HG03097 (cell line): Measurements from ENCODE around the gene LDAH.
"Not testable (repeated sequence)": the region's sequence is repeated elsewhere in the genome, so short reads cannot be mapped to it uniquely, and the experiment has no call there.

Source experiments
- ATAC-seq: cut with Tn5 transposase; IDR thresholded peaks from one replicate; pipeline ENCODE4 v1.9.1; 2021; ENCODE audit not compliant: unreplicated experiment, low FRiP score

The LDAH gene

GRCh38 chr2:20793944-20794343, 29.0 kb downstream of the LDAH start:
- not testable (repeated sequence) for ATAC-seq

- peak; percentile 65 for ATAC-seq
Observed at GRCh38 chr2:20781656-20782265, 41.1 kb downstream of the LDAH start.

- no peak for ATAC-seq
Observed at GRCh38 chr2:20771299-20771698, 51.6 kb downstream of the LDAH start.

- no peak for ATAC-seq
Observed at GRCh38 chr2:20766798-20767644, 55.9 kb downstream of the LDAH start.

GRCh38 chr2:20766213-20766612, 56.7 kb downstream of the LDAH start:
- no peak for ATAC-seq

GRCh38 chr2:20762945-20763683, 59.8 kb downstream of the LDAH start:
- ATAC-seq: no peak

GRCh38 chr2:20759487-20759886, 63.4 kb downstream of the LDAH start:
- no peak for ATAC-seq

GRCh38 chr2:20758997-20759396, 63.9 kb downstream of the LDAH start:
- ATAC-seq: no peak

- ATAC-seq: no peak
Observed at GRCh38 chr2:20757405-20758090, 65.4 kb downstream of the LDAH start.

GRCh38 chr2:20755132-20755800, 67.6 kb downstream of the LDAH start:
- no peak for ATAC-seq

- ATAC-seq: no peak
Observed at GRCh38 chr2:20752293-20752692, 70.6 kb downstream of the LDAH start.

- no peak for ATAC-seq
Observed at GRCh38 chr2:20747317-20747716, 75.6 kb downstream of the LDAH start.

GRCh38 chr2:20745924-20746555, 76.9 kb downstream of the LDAH start:
- no peak for ATAC-seq

GRCh38 chr2:20744366-20745335, 78.2 kb downstream of the LDAH start:
- peak; percentile 97 for ATAC-seq

- ATAC-seq: no peak
Observed at GRCh38 chr2:20738772-20739171, 84.1 kb downstream of the LDAH start.

GRCh38 chr2:20737505-20737904, 85.4 kb downstream of the LDAH start:
- ATAC-seq: peak; percentile 98

GRCh38 chr2:20728114-20728758, 94.7 kb downstream of the LDAH start:
- no peak for ATAC-seq

- no peak for ATAC-seq
Observed at GRCh38 chr2:20726913-20727312, 96.0 kb downstream of the LDAH start.
